Trophoblast cell (in vitro differentiated cells and primary cell): ENCODE data around the gene SELENOP. TPM values are rescaled to one million over a fixed set of nuclear protein-coding genes. Genes with fewer than 3 reads are reported as not detected.

Experiments
- DNase-seq, 2 donors: peaks; one replicate each; pipeline ENCODE4 v3.0.0-alpha.2; 2016
- H2AFZ ChIP-seq: 2 replicates; pipeline ENCODE4 v1.6.1; 2013; ENCODE audit warnings: low read length, moderate library complexity, mild to moderate bottlenecking; ENCODE audit not compliant: insufficient read depth, poor library complexity
- H2AK5ac ChIP-seq: 2 replicates; pipeline ENCODE4 v1.6.1; 2013; ENCODE audit warnings: mild to moderate bottlenecking, low read length
- H2BK120ac ChIP-seq: 2 replicates; pipeline ENCODE4 v1.6.1; 2013; ENCODE audit warnings: low read length, mild to moderate bottlenecking, moderate library complexity; ENCODE audit not compliant: insufficient read depth, poor library complexity
- H2BK12ac ChIP-seq: 2 replicates; pipeline ENCODE4 v1.6.1; 2013; ENCODE audit warnings: mild to moderate bottlenecking, low read length, moderate library complexity
- H2BK5ac ChIP-seq: 2 replicates; pipeline ENCODE4 v1.6.1; 2013; ENCODE audit warnings: low read length, low read depth, moderate library complexity, mild to moderate bottlenecking; ENCODE audit not compliant: poor library complexity
- H3K14ac ChIP-seq: 2 replicates; pipeline ENCODE4 v1.6.1; 2013; ENCODE audit warnings: mild to moderate bottlenecking, low read length
- H3K18ac ChIP-seq: 2 replicates; pipeline ENCODE4 v1.6.1; 2013; ENCODE audit warnings: mild to moderate bottlenecking, low read length
- H3K23ac ChIP-seq: 2 replicates; pipeline ENCODE4 v1.6.1; 2013; ENCODE audit warnings: low read length
- H3K27ac ChIP-seq: 2 replicates; pipeline ENCODE4 v1.5.1; 2013; ENCODE audit warnings: low read depth, mild to moderate bottlenecking, inconsistent platforms, low read length, moderate library complexity
- H3K27me3 ChIP-seq: 2 replicates; pipeline ENCODE4 v1.6.1; 2013; ENCODE audit warnings: inconsistent platforms, mild to moderate bottlenecking, low read length, moderate library complexity; ENCODE audit not compliant: insufficient read depth
- H3K36me3 ChIP-seq, 2 experiments: 1 replicate in 1 of 2; 2 replicates in 1 of 2; pipeline ENCODE4 v1.6.1; 2013; ENCODE audit warnings: low read length in 2 of 2, mild to moderate bottlenecking in 2 of 2, moderate library complexity in 1 of 2; ENCODE audit not compliant: insufficient read depth in 2 of 2, control insufficient read depth in 1 of 2
- H3K4ac ChIP-seq: 2 replicates; pipeline ENCODE4 v1.6.1; 2013; ENCODE audit warnings: low read depth, mild to moderate bottlenecking, low read length, moderate library complexity
- H3K4me1 ChIP-seq, 2 experiments: 1 replicate in 1 of 2; 2 replicates in 1 of 2; pipeline ENCODE4 v1.6.1; 2013; ENCODE audit warnings: low read length in 2 of 2, mild to moderate bottlenecking in 2 of 2, moderate library complexity in 1 of 2; ENCODE audit not compliant: insufficient read depth in 2 of 2, control insufficient read depth in 1 of 2
- H3K4me2 ChIP-seq: 2 replicates; pipeline ENCODE4 v1.6.1; 2013; ENCODE audit warnings: inconsistent platforms, mild to moderate bottlenecking, low read length, moderate library complexity
- H3K4me3 ChIP-seq: 2 replicates; pipeline ENCODE4 v1.5.1; 2013; ENCODE audit warnings: mild to moderate bottlenecking, low read depth, low read length, inconsistent platforms
- H3K79me1 ChIP-seq: one replicate; pipeline ENCODE4 v1.6.1; 2013; ENCODE audit warnings: low read length
- H3K79me2 ChIP-seq: 2 replicates; pipeline ENCODE4 v1.6.1; 2013; ENCODE audit warnings: low read length, mild to moderate bottlenecking; ENCODE audit not compliant: control insufficient read depth, insufficient read depth, poor library complexity
- H3K9ac ChIP-seq: 2 replicates; pipeline ENCODE4 v1.6.1; 2013; ENCODE audit warnings: mild to moderate bottlenecking, low read length
- H3K9me3 ChIP-seq: 2 replicates; pipeline ENCODE4 v1.6.1; 2013; ENCODE audit warnings: low read depth, mild to moderate bottlenecking, control low read depth, inconsistent platforms, low read length; ENCODE audit not compliant: insufficient read depth
- H4K12ac ChIP-seq: 2 replicates; pipeline ENCODE4 v1.6.1; 2013; ENCODE audit warnings: low read depth, mild to moderate bottlenecking, low read length, moderate library complexity
- H4K8ac ChIP-seq: 2 replicates; pipeline ENCODE4 v1.6.1; 2013; ENCODE audit warnings: low read depth, mild to moderate bottlenecking, low read length, moderate library complexity
- H4K91ac ChIP-seq: one replicate; pipeline ENCODE4 v1.6.1; 2013; ENCODE audit warnings: low read depth, mild to moderate bottlenecking, low read length, moderate library complexity
- WGBS: extraction: QIAGEN DNeasy Blood & Tissue Kit; methylation state at CpG from one replicate; pipeline ENCODE4 v1.1.7; 2013; ENCODE audit warnings: missing lambda C conversion rate; ENCODE audit not compliant: insufficient read length, insufficient coverage; ENCODE audit errors: extremely low coverage; 5-methylcytosine and 5-hydroxymethylcytosine counted together
- polyA plus RNA-seq: library from polyadenylated mRNA; stranded (reverse); fragments of 200-250 nt; gene quantifications from 2 replicates; pipeline ENCODE4 v1.2.3, GENCODE V29; 2013

SELENOP gene, protein sequence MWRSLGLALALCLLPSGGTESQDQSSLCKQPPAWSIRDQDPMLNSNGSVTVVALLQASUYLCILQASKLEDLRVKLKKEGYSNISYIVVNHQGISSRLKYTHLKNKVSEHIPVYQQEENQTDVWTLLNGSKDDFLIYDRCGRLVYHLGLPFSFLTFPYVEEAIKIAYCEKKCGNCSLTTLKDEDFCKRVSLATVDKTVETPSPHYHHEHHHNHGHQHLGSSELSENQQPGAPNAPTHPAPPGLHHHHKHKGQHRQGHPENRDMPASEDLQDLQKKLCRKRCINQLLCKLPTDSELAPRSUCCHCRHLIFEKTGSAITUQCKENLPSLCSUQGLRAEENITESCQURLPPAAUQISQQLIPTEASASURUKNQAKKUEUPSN
- polyA plus RNA-seq = 26.2 and 29.3 TPM in 2 replicates

DNA sequence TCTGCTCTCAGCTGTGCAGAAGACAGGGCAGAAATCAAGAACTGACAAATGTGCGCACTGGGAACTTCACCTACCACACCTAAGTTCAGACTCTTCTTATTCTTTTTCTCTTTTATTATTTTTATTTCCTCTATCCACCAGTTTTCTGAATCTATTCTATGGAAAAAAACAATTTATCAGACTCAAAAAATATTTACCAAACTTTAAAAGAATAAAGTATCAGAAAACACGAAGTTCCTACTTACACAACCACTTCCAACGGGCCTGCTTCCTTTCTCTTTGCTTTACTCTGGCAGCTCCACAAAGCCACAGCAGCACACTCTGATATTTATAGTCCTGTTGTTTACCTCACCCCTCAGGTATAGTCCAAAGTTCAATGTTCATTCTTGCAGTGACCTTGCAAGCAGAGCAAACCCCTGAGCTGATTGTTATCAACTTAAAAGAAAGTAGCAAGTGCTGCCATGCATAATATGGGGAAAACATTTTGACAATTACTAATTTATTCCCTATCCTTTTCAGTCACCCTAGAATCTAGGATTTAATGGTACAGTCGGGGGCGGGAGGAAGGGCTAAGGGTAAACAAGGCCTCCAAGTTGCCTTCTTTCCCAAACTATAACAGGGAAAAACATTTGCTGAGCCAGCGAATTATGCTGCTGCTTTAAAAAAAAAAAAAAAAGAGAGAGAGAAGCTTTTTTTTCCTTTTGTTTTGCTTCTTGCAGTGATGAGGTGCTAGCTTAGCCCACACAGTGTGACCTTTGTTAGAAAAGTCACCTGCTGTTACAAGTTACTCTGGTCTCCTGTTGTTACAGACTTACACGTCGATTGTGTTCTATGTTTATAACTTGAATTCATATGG lies at the start of gene SELENOP:
Gene SELENOP (minus strand): TSS at position 302 of the 856 bp plus-strand sequence. CDS start 3,539 bp downstream, outside the sequence.
- H2AFZ ChIP-seq = no peak within 1 kb of the TSS
- no CpG with 5 or more reads among the region's 8 CpGs for WGBS
- H3K4me3 ChIP-seq = no peak within 1 kb of the TSS
- H3K4me1 ChIP-seq = peaks cover 0 to 6% of the 10 kb centered on the region in 2 experiments
- no peaks in the 10 kb centered on the region for H3K9me3 ChIP-seq
- H2BK120ac ChIP-seq = no peak within 1 kb of the TSS
- no peak within 1 kb of the TSS for H4K91ac ChIP-seq
- no peak within 1 kb of the TSS for H4K8ac ChIP-seq
- H2AK5ac ChIP-seq = no peak within 1 kb of the TSS
- no peak within 1 kb of the TSS for H3K14ac ChIP-seq
- no peaks in the 10 kb centered on the region for H3K36me3 ChIP-seq
- no peaks in the 10 kb centered on the region for H3K79me1 ChIP-seq
- H4K12ac ChIP-seq = no peak within 1 kb of the TSS
- H3K9ac ChIP-seq = no peak within 1 kb of the TSS
- H3K23ac ChIP-seq = no peak within 1 kb of the TSS
- DNase-seq = peak in 1 of 2 donors; percentile 4
- H2BK12ac ChIP-seq = no peak within 1 kb of the TSS
- H3K18ac ChIP-seq = no peak within 1 kb of the TSS
- peak within 1 kb of the TSS; percentile 37 for H3K27ac ChIP-seq
- H2BK5ac ChIP-seq = no peak within 1 kb of the TSS
- H3K4ac ChIP-seq = no peak within 1 kb of the TSS
- H3K27me3 ChIP-seq = no peaks in the 10 kb centered on the region
- peak within 1 kb of the TSS; percentile 33 for H3K4me2 ChIP-seq
- no peaks in the 10 kb centered on the region for H3K79me2 ChIP-seq

DNA sequence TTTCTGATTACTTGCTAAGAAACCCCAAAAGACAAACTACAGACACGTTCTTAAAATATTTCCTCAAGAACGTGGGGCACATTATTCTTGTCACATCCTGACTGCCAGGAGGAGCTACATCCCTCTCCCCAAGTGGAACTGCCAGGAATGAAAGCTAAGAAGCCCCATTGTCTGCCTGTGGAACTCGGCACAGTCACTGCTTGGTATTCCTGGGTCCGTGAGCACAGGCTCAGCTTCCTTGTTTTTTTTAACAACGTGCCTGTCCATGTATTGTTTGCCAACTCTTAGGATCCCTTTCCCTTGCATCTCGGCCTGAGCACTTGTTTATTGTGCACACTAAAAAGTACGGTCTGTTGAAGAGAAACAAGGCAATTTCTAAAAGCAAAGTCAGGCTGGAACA lies 47.0 kb upstream of the SELENOP start:
- no peak overlapping the region for H3K4ac ChIP-seq
- H4K8ac ChIP-seq = no peak overlapping the region
- no peak overlapping the region for H3K4me2 ChIP-seq
- H2BK120ac ChIP-seq = no peak overlapping the region
- H2BK12ac ChIP-seq = no peak overlapping the region
- WGBS = no CpG with 5 or more reads among the region's 7 CpGs
- H3K4me1 ChIP-seq = peaks cover 0 to 2% of the 10 kb centered on the region in 2 experiments
- no peak for DNase-seq
- H2AK5ac ChIP-seq = no peak overlapping the region
- H3K36me3 ChIP-seq = no peaks in the 10 kb centered on the region
- no peak overlapping the region for H3K9ac ChIP-seq
- H3K18ac ChIP-seq = no peak overlapping the region
- H3K79me2 ChIP-seq = no peaks in the 10 kb centered on the region
- H2BK5ac ChIP-seq = no peak overlapping the region
- H4K91ac ChIP-seq = no peak overlapping the region
- no peak overlapping the region for H3K23ac ChIP-seq
- H3K27me3 ChIP-seq = no peaks in the 10 kb centered on the region
- no peaks in the 10 kb centered on the region for H3K9me3 ChIP-seq
- H2AFZ ChIP-seq = no peak overlapping the region
- H3K27ac ChIP-seq = no peak overlapping the region
- H4K12ac ChIP-seq = no peak overlapping the region
- H3K4me3 ChIP-seq = no peak overlapping the region
- H3K14ac ChIP-seq = no peak overlapping the region
- H3K79me1 ChIP-seq = no peaks in the 10 kb centered on the region

DNA sequence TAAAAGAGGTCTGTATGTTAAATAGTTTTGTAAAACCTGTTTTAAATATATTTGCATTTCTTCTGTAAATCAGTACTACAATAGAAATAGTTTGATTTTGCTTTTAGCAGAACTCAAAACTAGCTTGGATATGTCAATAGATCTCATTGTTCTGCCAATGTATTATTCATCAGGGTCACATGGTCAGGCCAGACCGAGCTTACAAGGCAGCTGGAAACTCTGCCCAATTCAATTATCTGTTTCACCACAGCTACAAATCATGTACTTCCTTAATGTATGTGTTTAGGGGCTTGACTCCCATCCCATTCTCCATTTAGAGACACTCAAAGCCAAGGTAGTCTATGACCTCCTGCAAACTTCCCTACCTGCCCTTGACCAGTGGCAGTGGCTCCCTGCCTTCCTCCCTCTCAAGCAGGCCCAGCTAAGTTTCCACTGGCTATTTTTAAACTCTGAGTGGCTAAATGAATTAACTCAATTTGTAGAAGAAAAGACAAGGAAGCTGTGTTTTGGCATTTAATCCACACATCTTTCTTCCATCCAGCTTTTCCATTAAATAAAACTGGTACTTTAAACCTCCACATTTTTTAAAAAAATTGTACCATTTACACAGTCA lies 46.4 kb upstream of the SELENOP start:
- Histone ChIP-seq H3K4ac (no peak overlapping the region), H3K18ac (no peak overlapping the region), H2BK120ac (no peak overlapping the region), H3K36me3 (no peaks in the 10 kb centered on the region), H2BK5ac (no peak overlapping the region), H2AK5ac (no peak overlapping the region), H2AFZ (no peak overlapping the region), H4K8ac (no peak overlapping the region), H3K23ac (no peak overlapping the region), H3K4me2 (no peak overlapping the region), H3K79me2 (no peaks in the 10 kb centered on the region), H3K27ac (no peak overlapping the region), H3K9ac (no peak overlapping the region), H4K12ac (no peak overlapping the region), H3K79me1 (no peaks in the 10 kb centered on the region), H4K91ac (no peak overlapping the region), H2BK12ac (peak overlapping the region; percentile 72), H3K4me3 (no peak overlapping the region), H3K4me1 (peaks cover 0 to 2% of the 10 kb centered on the region in 2 experiments), H3K14ac (no peak overlapping the region), H3K9me3 (no peaks in the 10 kb centered on the region), H3K27me3 (no peaks in the 10 kb centered on the region)
- no peak for DNase-seq
- WGBS = no CpG with 5 or more reads among the region's 1 CpG

DNA sequence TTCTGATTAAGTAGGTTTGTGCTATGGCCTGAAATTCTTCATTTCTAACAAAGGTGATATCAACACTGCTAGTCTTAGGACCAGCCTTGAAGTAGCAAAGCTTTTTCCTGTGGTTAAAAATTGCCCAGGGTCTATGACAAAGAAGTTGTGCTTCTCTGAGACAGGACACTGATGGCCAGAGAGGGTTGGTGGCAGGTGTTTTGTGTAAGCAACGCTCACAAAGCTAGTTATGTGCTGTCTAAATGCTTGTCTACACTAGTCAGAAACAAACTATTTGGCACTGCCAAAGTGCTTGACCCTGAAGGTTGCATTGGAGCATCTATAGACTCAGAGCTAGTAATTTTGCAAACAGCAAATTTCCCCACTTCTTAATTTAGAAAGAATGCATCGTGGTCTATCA lies 44.1 kb upstream of the SELENOP start:
- Histone ChIP-seq H3K4me3 (no peak overlapping the region), H3K4me2 (no peak overlapping the region), H2BK5ac (no peak overlapping the region), H3K14ac (no peak overlapping the region), H3K36me3 (no peaks in the 10 kb centered on the region), H2AK5ac (no peak overlapping the region), H4K8ac (no peak overlapping the region), H3K9me3 (no peaks in the 10 kb centered on the region), H3K79me1 (no peaks in the 10 kb centered on the region), H2AFZ (no peak overlapping the region), H3K79me2 (no peaks in the 10 kb centered on the region), H3K4me1 (peaks cover 0 to 2% of the 10 kb centered on the region in 2 experiments), H4K12ac (no peak overlapping the region), H2BK12ac (no peak overlapping the region), H3K23ac (no peak overlapping the region), H3K18ac (no peak overlapping the region), H3K9ac (no peak overlapping the region), H3K27ac (no peak overlapping the region), H3K27me3 (no peaks in the 10 kb centered on the region), H3K4ac (no peak overlapping the region), H2BK120ac (no peak overlapping the region), H4K91ac (no peak overlapping the region)
- peak; percentile 30 to 60 for DNase-seq
- no CpG with 5 or more reads among the region's 2 CpGs for WGBS
